H1 (cell line): ENCODE measurements around the gene PCBD1. TPM values are rescaled to one million over a fixed set of nuclear protein-coding genes. Genes with fewer than 3 reads are reported as not detected.

Source experiments
- CTCF ChIA-PET: fragments of 300-600 bp; sonication (Branson Sonifier 250); formaldehyde crosslinking; loops from one replicate; lab custom pipeline; 2021; ENCODE audit not compliant: partially characterized antibody; lab: Charles Lee
- POLR2A ChIA-PET: fragments of 300-600 bp; sonication (Branson Sonifier 250); formaldehyde crosslinking; loops from one replicate; lab custom pipeline; 2021; ENCODE audit warnings: inconsistent platforms; ENCODE audit not compliant: partially characterized antibody; lab: Charles Lee
- DNase-seq, 2 experiments: peaks; one replicate each; pipeline versions ENCODE4 v3.0.0 to v3.0.0-alpha.2; 2010 to 2022; ENCODE audit warnings: low spot score in 2 of 2, low read depth in 1 of 2, mixed read lengths in 1 of 2
- FAIRE-seq: peaks from 2 replicates; lab custom pipeline; 2011; peaks lifted over from hg19 to GRCh38; lab: Jason Lieb, UNC
- H2AFZ ChIP-seq: 2 replicates; pipeline ENCODE4 v1.8.1; 2012; ENCODE audit warnings: low read length, inconsistent platforms
- H2AK5ac ChIP-seq: 2 replicates; pipeline ENCODE4 v1.6.1; 2013; ENCODE audit warnings: low read depth, low read length
- H2BK120ac ChIP-seq: replicated peaks from 2 replicates; pipeline ENCODE3; 2013; ENCODE audit warnings: low read depth, low read length, inconsistent platforms
- H2BK12ac ChIP-seq: 2 replicates; pipeline ENCODE4 v1.6.1; 2013; ENCODE audit warnings: low read depth, low read length
- H2BK15ac ChIP-seq: 2 replicates; pipeline ENCODE4 v1.6.1; 2013; ENCODE audit warnings: low read length
- H2BK20ac ChIP-seq: 2 replicates; pipeline ENCODE4 v1.6.1; 2013; ENCODE audit warnings: low read length
- H2BK5ac ChIP-seq: 2 replicates; pipeline ENCODE4 v1.6.1; 2013; ENCODE audit warnings: low read depth, low read length
- H3K14ac ChIP-seq: 2 replicates; pipeline ENCODE4 v1.6.1; 2013; ENCODE audit warnings: inconsistent platforms; ENCODE audit not compliant: insufficient read length
- H3K18ac ChIP-seq: 2 replicates; pipeline ENCODE4 v1.6.1; 2013; ENCODE audit warnings: low read length; ENCODE audit errors: extremely low read depth
- H3K23ac ChIP-seq: 2 replicates; pipeline ENCODE4 v1.6.1; 2013; ENCODE audit warnings: inconsistent platforms; ENCODE audit not compliant: insufficient read length
- H3K23me2 ChIP-seq: 2 replicates; pipeline ENCODE4 v1.6.1; 2013; ENCODE audit warnings: low read depth, low read length
- H3K27ac ChIP-seq: 2 replicates; pipeline ENCODE4 v1.6.1; 2011; ENCODE audit warnings: low read depth, low read length, inconsistent platforms
- H3K27me3 ChIP-seq, 4 experiments: replicated peaks in 1 of 4; 1 replicate in 1 of 4; 2 replicates in 3 of 4; pipeline versions ENCODE4 v1.6.1 to v1.8.1; 2011 to 2013; ENCODE audit warnings: low read length in 3 of 4, mild to moderate bottlenecking in 3 of 4, inconsistent platforms in 2 of 4, mixed read lengths in 2 of 4, moderate library complexity in 1 of 4; ENCODE audit not compliant: control insufficient read depth in 3 of 4, insufficient read depth in 3 of 4; ENCODE audit errors: extremely low read depth in 1 of 4
- H3K36me3 ChIP-seq, 4 experiments: 2 replicates each; pipeline versions ENCODE4 v1.6.1 to v1.8.1; 2011 to 2013; ENCODE audit warnings: mild to moderate bottlenecking in 4 of 4, low read length in 3 of 4, moderate library complexity in 2 of 4, control low read depth in 1 of 4, inconsistent platforms in 1 of 4; ENCODE audit not compliant: insufficient read depth in 4 of 4, control insufficient read depth in 2 of 4
- H3K4ac ChIP-seq: replicated peaks from 2 replicates; pipeline ENCODE3; 2013; ENCODE audit warnings: low read length, low read depth, mixed read lengths, inconsistent platforms; ENCODE audit not compliant: insufficient read length
- H3K4me1 ChIP-seq, 4 experiments: replicated peaks in 1 of 4; 1 replicate in 1 of 4; 2 replicates in 3 of 4; pipeline versions ENCODE4 v1.6.1 to v1.8.1; 2011 to 2013; ENCODE audit warnings: low read length in 3 of 4, inconsistent platforms in 2 of 4, mixed read lengths in 1 of 4; ENCODE audit not compliant: insufficient read depth in 4 of 4, control insufficient read depth in 3 of 4
- H3K4me2 ChIP-seq, 2 experiments: 2 replicates each; pipeline versions ENCODE4 v1.6.1 to v1.8.1; 2011 to 2013; ENCODE audit warnings: low read depth in 2 of 2, low read length in 2 of 2, control low read depth in 1 of 2, inconsistent platforms in 1 of 2, mild to moderate bottlenecking in 1 of 2; ENCODE audit not compliant: insufficient read depth in 1 of 2
- H3K4me3 ChIP-seq, 4 experiments: fragments of 200-600, 300-600 bp in 1 of 4; sonication (generic), shearing (Covaris generic), sonication (Bioruptor Twin) in 1 of 4; 2 replicates each; pipeline versions ENCODE4 v1.5.1 to v1.8.1; 2011 to 2016; ENCODE audit warnings: low read length in 4 of 4, low read depth in 3 of 4, control low read depth in 2 of 4, inconsistent platforms in 2 of 4, mild to moderate bottlenecking in 2 of 4, mixed read lengths in 1 of 4, moderate library complexity in 1 of 4; ENCODE audit not compliant: insufficient read depth in 2 of 4; ENCODE audit errors: extremely low read depth in 1 of 4
- H3K56ac ChIP-seq: replicated peaks from 2 replicates; pipeline ENCODE3; 2013; ENCODE audit warnings: low read depth, mild to moderate bottlenecking, mixed read lengths, low read length, inconsistent platforms; ENCODE audit not compliant: insufficient read length
- H3K79me1 ChIP-seq: 2 replicates; pipeline ENCODE4 v1.6.1; 2013; ENCODE audit warnings: low read depth, low read length, control low read depth
- H3K79me2 ChIP-seq, 2 experiments: 2 replicates each; pipeline versions ENCODE4 v1.6.1 to v1.8.1; 2012 to 2013; ENCODE audit warnings: low read length in 2 of 2, mild to moderate bottlenecking in 2 of 2, inconsistent platforms in 1 of 2; ENCODE audit not compliant: insufficient read depth in 2 of 2, control insufficient read depth in 1 of 2
- H3K9ac ChIP-seq, 4 experiments: replicated peaks in 1 of 4; 1 replicate in 1 of 4; 2 replicates in 3 of 4; pipeline versions ENCODE4 v1.6.1 to v1.8.1; 2011 to 2013; ENCODE audit warnings: low read depth in 3 of 4, low read length in 3 of 4, control low read depth in 2 of 4, mild to moderate bottlenecking in 2 of 4, moderate library complexity in 2 of 4, inconsistent platforms in 1 of 4; ENCODE audit errors: extremely low read depth in 1 of 4
- H3K9me3 ChIP-seq, 2 experiments: 2 replicates each; pipeline versions ENCODE4 v1.6.1 to v1.8.1; 2012 to 2013; ENCODE audit warnings: mild to moderate bottlenecking in 2 of 2, moderate library complexity in 2 of 2, control low read depth in 1 of 2, inconsistent platforms in 1 of 2, low read depth in 1 of 2, low read length in 1 of 2, mixed read lengths in 1 of 2; ENCODE audit not compliant: insufficient read depth in 2 of 2
- H4K20me1 ChIP-seq, 2 experiments: replicated peaks in 1 of 2; 2 replicates each; pipeline versions ENCODE3 to v1.8.1; 2011 to 2013; ENCODE audit warnings: inconsistent platforms in 2 of 2, low read length in 2 of 2, mild to moderate bottlenecking in 1 of 2; ENCODE audit not compliant: insufficient read depth in 2 of 2, control insufficient read depth in 1 of 2
- H4K5ac ChIP-seq: 2 replicates; pipeline ENCODE4 v1.6.1; 2013; ENCODE audit warnings: low read length, low read depth, mixed read lengths, inconsistent platforms; ENCODE audit not compliant: insufficient read length
- H4K8ac ChIP-seq: 2 replicates; pipeline ENCODE4 v1.8.0; 2013; ENCODE audit warnings: mild to moderate bottlenecking, moderate library complexity, low read length, inconsistent platforms; ENCODE audit not compliant: insufficient read depth; ENCODE audit errors: extremely low read depth
- H4K91ac ChIP-seq: replicated peaks from 2 replicates; pipeline ENCODE3; 2013; ENCODE audit warnings: low read length, mixed read lengths, inconsistent platforms; ENCODE audit not compliant: insufficient read length
- BACH1 ChIP-seq: IDR thresholded peaks from 2 replicates; pipeline ENCODE4 v1.6.1; 2012; ENCODE audit warnings: low read length, improper control_type of control experiment
- CEBPB ChIP-seq: IDR thresholded peaks from 2 replicates; pipeline ENCODE4 v1.6.1; 2012; ENCODE audit warnings: low read depth, low read length
- EP300 ChIP-seq, 2 experiments: IDR thresholded peaks; 1 replicate in 1 of 2; 2 replicates in 1 of 2; pipeline ENCODE4 v1.6.1; 2011 to 2012; ENCODE audit warnings: low read depth in 2 of 2, low read length in 2 of 2, mild to moderate bottlenecking in 2 of 2, borderline replicate concordance in 1 of 2, inconsistent platforms in 1 of 2, moderate library complexity in 1 of 2
- KDM1A ChIP-seq: fragments of 200-600, 300-600 bp; sonication (generic); IDR thresholded peaks from 2 replicates; pipeline ENCODE4 v1.7.1; 2016; ENCODE audit warnings: mild to moderate bottlenecking, low read length, borderline replicate concordance
- SP1 ChIP-seq: IDR thresholded peaks from 2 replicates; pipeline ENCODE4 v1.6.1; 2011; ENCODE audit warnings: low read depth, low read length
- TAF1 ChIP-seq: IDR thresholded peaks from 2 replicates; pipeline ENCODE4 v1.6.1; 2011; ENCODE audit warnings: mild to moderate bottlenecking, low read depth, low read length
- TCF12 ChIP-seq: IDR thresholded peaks from 2 replicates; pipeline ENCODE4 v1.6.1; 2011; ENCODE audit warnings: low read depth, mild to moderate bottlenecking, low read length
- TEAD4 ChIP-seq: IDR thresholded peaks from 2 replicates; pipeline ENCODE4 v1.6.1; 2012; ENCODE audit warnings: low read depth, low read length, inconsistent platforms, mixed read lengths
- WGBS, 2 experiments: shearing (Covaris generic) in 1 of 2; methylation state at CpG; one replicate each; pipeline versions ENCODE4 v1.1.6 to v1.1.7; 2013 to 2015; ENCODE audit warnings: low lambda C conversion rate in 2 of 2, mixed read lengths in 2 of 2, inconsistent platforms in 1 of 2, low coverage in 1 of 2, missing lambda C conversion rate in 1 of 2; ENCODE audit not compliant: insufficient replicate concordance in 2 of 2, insufficient coverage in 1 of 2, insufficient read length in 1 of 2; ENCODE audit errors: extremely low coverage in 1 of 2, missing lambda C conversion rate in 1 of 2; 5-methylcytosine and 5-hydroxymethylcytosine counted together
- polyA plus RNA-seq, 7 experiments: library from polyadenylated mRNA; depleted of rRNA in 3 of 7; stranded (reverse) in 5 of 7; unstranded in 2 of 7; fragments of >200 nt in 5 of 7; fragments of 200-250 nt in 2 of 7; gene quantifications; 1 replicate in 5 of 7; 2 replicates in 1 of 7; 4 replicates in 1 of 7; pipeline versions ENCODE4 v1.2.1 to v1.2.3, GENCODE V29; 2011 to 2013; ENCODE audit warnings: missing spikeins in 2 of 7, mixed read lengths in 2 of 7
- total RNA-seq: library from RNA; stranded (reverse); fragmentation: NEBNext Ultra II Directional; extraction: Animal tissue kit (Norgen Biotek cat#: 25700); gene quantifications from 2 replicates; pipeline ENCODE4 v1.2.1, GENCODE V29; 2021
- TF ChIP-seq, protein P1 (sequence below), 3 experiments: IDR thresholded peaks; 1 replicate in 2 of 3; 2 replicates in 1 of 3; pipeline versions ENCODE4 v1.5.1 to v1.6.1; 2011; ENCODE audit warnings: low read length in 3 of 3, mild to moderate bottlenecking in 3 of 3, inconsistent platforms in 2 of 3, low read depth in 1 of 3, moderate library complexity in 1 of 3; ENCODE audit not compliant: insufficient read depth in 1 of 3; ENCODE audit errors: control extremely low read depth in 1 of 3

PCBD1 gene
- total and polyA plus RNA-seq, 2 of the 8 experiments (the other 6 are each of a cell fraction or from before 2014, with no cell fraction given), result 46.5 to 55.0 TPM

GRCh38 chr10:70911386-70911785 lies 23.0 kb upstream of the PCBD1 start:
- no peak overlapping the region for H3K27ac ChIP-seq
- H3K18ac ChIP-seq, result no peak overlapping the region
- POLR2A ChIA-PET, result no interaction called here
- H4K8ac ChIP-seq, result no peak overlapping the region
- H3K14ac ChIP-seq, result no peak overlapping the region
- no peak for FAIRE-seq
- no peaks in the 10 kb centered on the region for H3K27me3 ChIP-seq
- no peak overlapping the region for H2BK15ac ChIP-seq
- H2AK5ac ChIP-seq, result no peak overlapping the region
- H3K36me3 ChIP-seq, result no peaks in the 10 kb centered on the region
- no peak overlapping the region for H2BK5ac ChIP-seq
- H3K4ac ChIP-seq, result no peak overlapping the region
- no peaks in the 10 kb centered on the region for H3K79me2 ChIP-seq
- no peak overlapping the region for H2BK120ac ChIP-seq
- no peak overlapping the region for H3K4me3 ChIP-seq
- no peak overlapping the region for H2BK12ac ChIP-seq
- no peak overlapping the region for H3K23ac ChIP-seq
- H3K9ac ChIP-seq, result no peak overlapping the region
- H3K9me3 ChIP-seq, result no peaks in the 10 kb centered on the region
- no peak overlapping the region for H4K5ac ChIP-seq
- peaks cover 3% of the 10 kb centered on the region; the same call in 1 of the 2 replicates for H3K23me2 ChIP-seq
- CTCF ChIA-PET, result interaction anchor here (1.4 to 17.0 kb wide), 5 partner anchors 8 to 359 kb away, joined by 3 to 237 read pairs (median 6); partner anchors contain the start of gene UNC5B
- no peak overlapping the region for H3K56ac ChIP-seq
- no peak overlapping the region for H2AFZ ChIP-seq
- DNase-seq, result no peak
- H4K20me1 ChIP-seq, result peaks cover 0 to 2% of the 10 kb centered on the region in 2 experiments
- no peaks in the 10 kb centered on the region; a peak in 2 of 7 replicates for H3K4me1 ChIP-seq
- no peak overlapping the region for H2BK20ac ChIP-seq
- no peak overlapping the region for H4K91ac ChIP-seq
- WGBS, 2 experiments, result 88% methylated on average over 4 of the region's 4 CpGs; no CpG with 5 or more reads in 1 of the 2 experiments
- H3K4me2 ChIP-seq, result no peak overlapping the region
- no peaks in the 10 kb centered on the region for H3K79me1 ChIP-seq
- TF ChIP-seq SP1 (no peak), TAF1 (no peak), CEBPB (no peak), EP300 (IDR thresholded peaks at IDR 0.05; ENCODE audit: borderline replicate concordance in 1 of 2, low read depth in 2 of 2, low read length in 2 of 2) (no peak), TEAD4 (no peak), BACH1 (no peak), TCF12 (no peak), KDM1A (no peak)
- TF ChIP-seq, protein P1, sequence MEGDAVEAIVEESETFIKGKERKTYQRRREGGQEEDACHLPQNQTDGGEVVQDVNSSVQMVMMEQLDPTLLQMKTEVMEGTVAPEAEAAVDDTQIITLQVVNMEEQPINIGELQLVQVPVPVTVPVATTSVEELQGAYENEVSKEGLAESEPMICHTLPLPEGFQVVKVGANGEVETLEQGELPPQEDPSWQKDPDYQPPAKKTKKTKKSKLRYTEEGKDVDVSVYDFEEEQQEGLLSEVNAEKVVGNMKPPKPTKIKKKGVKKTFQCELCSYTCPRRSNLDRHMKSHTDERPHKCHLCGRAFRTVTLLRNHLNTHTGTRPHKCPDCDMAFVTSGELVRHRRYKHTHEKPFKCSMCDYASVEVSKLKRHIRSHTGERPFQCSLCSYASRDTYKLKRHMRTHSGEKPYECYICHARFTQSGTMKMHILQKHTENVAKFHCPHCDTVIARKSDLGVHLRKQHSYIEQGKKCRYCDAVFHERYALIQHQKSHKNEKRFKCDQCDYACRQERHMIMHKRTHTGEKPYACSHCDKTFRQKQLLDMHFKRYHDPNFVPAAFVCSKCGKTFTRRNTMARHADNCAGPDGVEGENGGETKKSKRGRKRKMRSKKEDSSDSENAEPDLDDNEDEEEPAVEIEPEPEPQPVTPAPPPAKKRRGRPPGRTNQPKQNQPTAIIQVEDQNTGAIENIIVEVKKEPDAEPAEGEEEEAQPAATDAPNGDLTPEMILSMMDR (IDR thresholded peaks at IDR 0.05; ENCODE audit: control extremely low read depth in 1 of 3, insufficient read depth in 1 of 3, low read depth in 1 of 3, low read length in 3 of 3), result no peak
